Measurements from ENCODE around the gene OXSM. TPM values are rescaled to one million over a fixed set of nuclear protein-coding genes. Genes with fewer than 3 reads are reported as not detected.

OXSM gene
- total and polyA plus RNA-seq, 4 donors: 8.6 to 21.8 (median 17.5) TPM

GRCh38 chr3:25744470-25744869 lies 45.4 kb upstream of the OXSM start:
- Histone ChIP-seq H3K4me1 (ENCODE audit: control insufficient read depth in 4 of 4, insufficient read depth in 4 of 4, low read length in 3 of 4) (no peaks in the 10 kb centered on the region), H3K27ac (ENCODE audit: low read depth in 1 of 2, low read length in 2 of 2) (no peak overlapping the region), H3K36me3 (ENCODE audit: control insufficient read depth in 4 of 4, insufficient read depth in 3 of 4, low read depth in 1 of 4, low read length in 3 of 4) (peaks cover 3 to 26% (median 16%) of the 10 kb centered on the region in 4 donors), H3K4me3 (ENCODE audit: low read depth in 1 of 3, low read length in 3 of 3) (no peak overlapping the region), H3K9me3 (ENCODE audit: control insufficient read depth in 4 of 4, low read length in 3 of 4) (no peaks in the 10 kb centered on the region), H3K27me3 (ENCODE audit: control insufficient read depth in 4 of 4, insufficient read depth in 4 of 4, low read length in 3 of 4) (no peaks in the 10 kb centered on the region), H3K9ac (ENCODE audit: low read depth in 1 of 2, low read length in 2 of 2) (no peak overlapping the region)
- DNase-seq (ENCODE audit: low spot score): no peak
- WGBS: 99% methylated on average over 3 of the region's 3 CpGs
- no peak for TF ChIP-seq HNF4A (conservative IDR thresholded peaks at IDR 0.05)

GRCh38 chr3:25747033-25747432 lies 42.9 kb upstream of the OXSM start:
- Histone ChIP-seq H3K27me3 (ENCODE audit: control insufficient read depth in 4 of 4, insufficient read depth in 4 of 4, low read length in 3 of 4) (no peaks in the 10 kb centered on the region), H3K9ac (ENCODE audit: low read depth in 1 of 2, low read length in 2 of 2) (no peak overlapping the region), H3K27ac (ENCODE audit: low read depth in 1 of 2, low read length in 2 of 2) (no peak overlapping the region), H3K9me3 (ENCODE audit: control insufficient read depth in 4 of 4, low read length in 3 of 4) (no peaks in the 10 kb centered on the region), H3K4me1 (ENCODE audit: control insufficient read depth in 4 of 4, insufficient read depth in 4 of 4, low read length in 3 of 4) (no peaks in the 10 kb centered on the region), H3K4me3 (ENCODE audit: low read depth in 1 of 3, low read length in 3 of 3) (no peak overlapping the region), H3K36me3 (ENCODE audit: control insufficient read depth in 4 of 4, insufficient read depth in 3 of 4, low read depth in 1 of 4, low read length in 3 of 4) (peaks cover 7 to 44% (median 32%) of the 10 kb centered on the region in 4 donors)
- no peak for TF ChIP-seq SP1 (IDR thresholded peaks at IDR 0.05)
- TF ChIP-seq FOXA2 (IDR thresholded peaks at IDR 0.05): no peak
- TF ChIP-seq GABPA (IDR thresholded peaks at IDR 0.05 in 1 of 2, conservative IDR thresholded peaks at IDR 0.05 in 1 of 2): no peak
- TF ChIP-seq EGR1 (IDR thresholded peaks at IDR 0.05; ENCODE audit: low read depth in 2 of 2): no peak
- TF ChIP-seq JUND (IDR thresholded peaks at IDR 0.05): no peak
- no peak for TF ChIP-seq RAD21 (IDR thresholded peaks at IDR 0.05)
- TF ChIP-seq MAX (IDR thresholded peaks at IDR 0.05): no peak
- TF ChIP-seq CTCF (IDR thresholded peaks at IDR 0.05; ENCODE audit: low read depth, low read length, missing input control): no peak
- TF ChIP-seq ZBTB33 (IDR thresholded peaks at IDR 0.05): no peak
- no peak for TF ChIP-seq NR2F2 (IDR thresholded peaks at IDR 0.05)
- no peak for TF ChIP-seq ATF3 (IDR thresholded peaks at IDR 0.05)
- no peak for TF ChIP-seq REST (IDR thresholded peaks at IDR 0.05)
- no peak for TF ChIP-seq TAF1 (conservative IDR thresholded peaks at IDR 0.05)
- no peak for TF ChIP-seq HNF4A (conservative IDR thresholded peaks at IDR 0.05)
- TF ChIP-seq HNF4G (IDR thresholded peaks at IDR 0.05): no peak
- no peak for DNase-seq (ENCODE audit: low spot score)
